Ectodermal cell (in vitro differentiated cells): Measurements from ENCODE around the gene ALDH1L1.

Experiments used
- H3K27ac ChIP-seq: 2 replicates; pipeline ENCODE4 v1.7.0; 2013; ENCODE audit warnings: mild to moderate bottlenecking, low read depth, low read length; ENCODE audit not compliant: insufficient read depth, poor library complexity, severe bottlenecking
- H3K27me3 ChIP-seq: 2 replicates; pipeline ENCODE4 v1.7.0; 2013; ENCODE audit warnings: mild to moderate bottlenecking, low read length; ENCODE audit not compliant: insufficient read depth, control insufficient read depth, poor library complexity, severe bottlenecking
- H3K36me3 ChIP-seq: one replicate; pipeline ENCODE4 v1.7.0; 2013; ENCODE audit warnings: low read length; ENCODE audit not compliant: control insufficient read depth, insufficient read depth
- H3K4me1 ChIP-seq: one replicate; pipeline ENCODE4 v1.7.0; 2013; ENCODE audit warnings: low read length; ENCODE audit not compliant: control insufficient read depth, insufficient read depth
- H3K4me3 ChIP-seq: 2 replicates; pipeline ENCODE4 v1.7.0; 2013; ENCODE audit warnings: low read depth, low read length, control low read depth; ENCODE audit not compliant: insufficient read depth
- H3K9me3 ChIP-seq: 2 replicates; pipeline ENCODE4 v1.7.0; 2013; ENCODE audit warnings: mild to moderate bottlenecking, low read length, moderate library complexity; ENCODE audit not compliant: control insufficient read depth
- WGBS, 2 experiments: methylation state at CpG; one replicate each; pipeline ENCODE4 v1.1.7; 2013; ENCODE audit warnings: missing lambda C conversion rate in 2 of 2; 5-methylcytosine and 5-hydroxymethylcytosine counted together

The ALDH1L1 gene

DNA sequence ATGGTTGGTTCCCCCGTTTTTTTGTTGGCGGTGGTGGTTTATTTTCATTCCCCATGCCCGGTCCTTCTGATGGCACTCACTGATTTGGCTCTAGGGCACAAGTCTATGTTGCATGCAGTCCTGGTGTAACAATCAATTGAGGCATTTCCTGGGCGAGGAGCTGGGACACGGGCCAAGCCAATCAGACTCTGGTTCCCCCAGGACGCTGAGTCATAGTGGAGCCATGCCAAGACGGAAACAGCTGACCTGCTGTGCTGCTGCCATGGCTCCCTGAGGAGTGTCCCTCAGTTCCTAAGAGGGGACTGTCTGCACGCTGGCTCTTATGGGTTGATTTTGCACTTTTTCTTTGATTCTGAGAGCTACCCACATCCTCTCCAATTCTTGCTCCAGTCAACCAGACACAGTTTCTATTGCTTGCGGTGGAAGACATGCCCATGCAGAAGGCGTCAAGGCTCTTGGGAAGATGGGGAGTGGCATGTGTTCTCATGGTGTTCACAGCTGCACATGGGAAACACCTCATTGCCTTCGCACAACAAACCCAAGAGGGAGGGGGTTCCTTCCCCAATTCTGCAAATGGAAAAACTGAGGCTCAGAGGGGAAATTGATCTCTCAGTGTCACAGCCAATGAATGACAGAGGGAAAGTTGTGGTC lies 28.3 kb upstream of the ALDH1L1 start:
- Histone ChIP-seq H3K27ac (no peak overlapping the region), H3K4me1 (no peaks in the 10 kb centered on the region), H3K4me3 (no peak overlapping the region), H3K36me3 (no peaks in the 10 kb centered on the region), H3K9me3 (no peaks in the 10 kb centered on the region), H3K27me3 (peaks cover 2% of the 10 kb centered on the region)
- WGBS, 2 experiments: 88 to 90% methylated on average over 11 of the region's 11 CpGs

DNA sequence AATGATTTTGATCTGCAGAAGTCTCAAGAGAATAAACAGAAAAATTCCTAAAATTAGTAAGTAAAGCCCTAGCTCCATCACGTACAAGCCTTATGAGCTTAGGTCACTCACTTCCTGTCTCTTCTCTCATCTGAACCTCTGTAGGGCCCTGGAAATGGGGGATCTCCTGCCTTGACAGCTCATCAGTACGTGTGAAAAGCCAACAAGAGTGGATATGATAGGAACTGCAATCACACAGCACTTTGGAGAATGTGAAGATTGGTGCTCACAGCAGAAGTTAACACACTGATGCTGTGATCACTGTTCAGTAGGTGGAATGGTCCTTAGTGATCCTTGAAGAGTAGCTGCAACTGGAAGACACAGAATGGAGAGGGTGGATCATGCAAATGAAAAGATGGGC lies 27.8 kb upstream of the ALDH1L1 start:
- Histone ChIP-seq H3K4me3 (no peak overlapping the region), H3K36me3 (no peaks in the 10 kb centered on the region), H3K9me3 (no peaks in the 10 kb centered on the region), H3K4me1 (no peaks in the 10 kb centered on the region), H3K27ac (no peak overlapping the region), H3K27me3 (no peaks in the 10 kb centered on the region)
- WGBS, 2 experiments: 79 to 88% methylated on average over 2 of the region's 2 CpGs

DNA sequence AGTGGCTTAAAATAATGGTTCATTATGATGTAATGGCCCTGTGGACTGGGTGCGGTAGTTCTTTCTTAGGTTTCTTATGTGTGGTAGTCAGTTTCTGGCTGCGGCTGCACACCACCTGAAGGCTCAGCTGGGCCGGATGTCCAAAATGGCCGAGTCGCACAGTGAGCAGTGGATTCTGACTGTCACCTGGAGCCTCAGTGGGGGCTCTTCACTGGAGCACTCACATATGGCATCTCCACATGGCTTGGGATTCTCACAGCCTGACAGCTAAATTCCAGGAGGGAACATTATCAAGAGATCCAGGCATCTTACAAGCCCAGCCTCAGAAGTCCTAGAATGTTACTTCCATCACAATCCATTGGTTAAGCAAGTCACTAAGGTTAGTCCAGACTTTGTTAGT lies 26.8 kb upstream of the ALDH1L1 start:
- no peaks in the 10 kb centered on the region for H3K27me3 ChIP-seq
- no peaks in the 10 kb centered on the region for H3K9me3 ChIP-seq
- H3K27ac ChIP-seq: no peak overlapping the region
- 96 to 97% methylated on average over 5 of the region's 5 CpGs for WGBS, 2 experiments
- H3K36me3 ChIP-seq: no peaks in the 10 kb centered on the region
- no peak overlapping the region for H3K4me3 ChIP-seq
- peaks cover 7% of the 10 kb centered on the region for H3K4me1 ChIP-seq

DNA sequence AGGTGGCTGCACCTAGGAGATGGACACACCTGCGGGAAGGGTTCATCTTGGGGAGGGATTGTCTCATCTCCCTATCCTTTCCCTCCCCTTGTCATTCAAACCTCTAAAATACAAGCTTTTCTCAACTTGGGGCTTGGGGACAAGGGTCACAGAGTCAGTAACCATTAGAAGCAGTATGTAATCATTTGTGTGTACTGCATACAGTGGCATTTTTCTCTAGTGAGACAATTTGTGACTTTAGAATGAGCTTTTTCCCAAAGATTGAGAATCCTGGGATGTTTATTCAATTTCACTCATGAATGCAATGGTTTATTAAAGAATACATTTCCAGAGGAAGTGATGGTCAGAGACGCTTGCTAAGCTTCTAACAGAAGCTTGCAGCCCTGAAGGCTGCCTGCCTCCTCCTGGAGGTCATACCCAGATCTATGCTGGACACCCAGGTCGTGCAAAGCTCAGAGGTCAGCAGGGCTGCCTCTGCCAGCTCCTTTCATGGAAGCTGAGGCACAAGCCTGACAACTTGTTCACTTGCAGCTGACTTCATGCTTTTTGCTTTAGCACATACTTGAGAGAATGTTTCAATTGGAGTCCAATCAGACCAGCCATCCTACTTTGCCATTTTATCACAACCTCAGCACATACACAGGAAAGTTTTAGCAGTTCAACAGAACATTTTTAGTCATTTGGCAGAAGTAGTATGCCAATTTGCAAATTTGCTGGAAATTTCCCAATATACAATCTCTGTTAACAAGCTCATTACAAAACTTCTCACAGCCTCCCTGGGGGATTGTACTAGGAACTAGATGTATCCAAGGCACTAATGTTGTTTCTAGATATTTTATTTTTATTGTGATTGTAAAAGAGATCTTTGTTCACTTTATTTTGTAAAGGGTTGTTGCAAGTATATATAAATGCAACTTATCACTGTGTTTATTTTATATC lies 25.6 kb upstream of the ALDH1L1 start:
- Histone ChIP-seq H3K9me3 (no peaks in the 10 kb centered on the region), H3K27ac (no peak overlapping the region), H3K4me3 (no peak overlapping the region), H3K36me3 (no peaks in the 10 kb centered on the region), H3K27me3 (no peaks in the 10 kb centered on the region), H3K4me1 (peaks cover 7% of the 10 kb centered on the region)
- WGBS, 2 experiments: 81 to 89% methylated on average over 3 of the region's 3 CpGs

DNA sequence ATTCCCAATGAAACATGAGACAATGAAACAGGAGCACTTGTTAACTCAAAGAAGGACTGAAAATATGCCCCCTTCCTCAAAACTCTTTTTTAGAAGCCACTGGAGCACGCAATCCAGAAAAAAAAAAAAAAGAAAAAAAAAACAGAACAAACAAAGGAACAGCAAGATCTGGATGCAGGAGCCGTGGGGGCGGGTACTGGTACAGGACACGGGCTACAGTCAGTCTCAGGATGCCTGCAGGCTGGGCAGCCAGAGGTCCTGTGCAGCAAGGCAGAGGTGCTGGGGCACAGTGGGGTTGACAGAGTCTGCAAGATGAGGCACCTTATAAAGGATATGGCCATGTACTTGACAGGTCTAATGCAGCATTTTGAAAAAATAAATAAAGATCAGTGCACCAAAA lies 22.3 kb upstream of the ALDH1L1 start:
- H3K27me3 ChIP-seq: no peaks in the 10 kb centered on the region
- H3K4me1 ChIP-seq: peaks cover 7% of the 10 kb centered on the region
- no peaks in the 10 kb centered on the region for H3K9me3 ChIP-seq
- H3K36me3 ChIP-seq: no peaks in the 10 kb centered on the region
- H3K27ac ChIP-seq: no peak overlapping the region
- H3K4me3 ChIP-seq: no peak overlapping the region
- 51 to 62% methylated on average over 4 of the region's 4 CpGs for WGBS, 2 experiments

DNA sequence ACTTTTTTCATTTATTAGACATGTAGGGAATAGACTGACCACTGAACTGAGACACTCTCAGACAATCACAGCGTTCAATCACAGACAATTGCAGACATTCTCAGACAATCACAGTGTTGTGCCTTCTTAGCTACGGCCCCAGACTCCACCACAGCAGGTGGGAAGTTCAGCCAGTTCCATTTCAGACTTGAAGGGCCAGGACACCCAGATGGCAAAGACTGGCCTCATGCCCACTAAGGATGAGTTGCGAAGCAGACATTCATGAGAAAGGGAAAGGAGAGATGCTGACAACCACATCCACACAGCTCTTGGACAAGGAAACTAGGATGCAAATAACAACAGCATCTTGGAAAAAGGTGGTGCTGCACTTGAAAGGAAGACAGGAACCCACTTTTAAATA lies 21.9 kb upstream of the ALDH1L1 start:
- Histone ChIP-seq H3K27ac (no peak overlapping the region), H3K9me3 (no peaks in the 10 kb centered on the region), H3K36me3 (no peaks in the 10 kb centered on the region), H3K4me3 (no peak overlapping the region), H3K27me3 (no peaks in the 10 kb centered on the region), H3K4me1 (peaks cover 7% of the 10 kb centered on the region)
- 64 to 72% methylated on average over 3 of the region's 3 CpGs for WGBS, 2 experiments

DNA sequence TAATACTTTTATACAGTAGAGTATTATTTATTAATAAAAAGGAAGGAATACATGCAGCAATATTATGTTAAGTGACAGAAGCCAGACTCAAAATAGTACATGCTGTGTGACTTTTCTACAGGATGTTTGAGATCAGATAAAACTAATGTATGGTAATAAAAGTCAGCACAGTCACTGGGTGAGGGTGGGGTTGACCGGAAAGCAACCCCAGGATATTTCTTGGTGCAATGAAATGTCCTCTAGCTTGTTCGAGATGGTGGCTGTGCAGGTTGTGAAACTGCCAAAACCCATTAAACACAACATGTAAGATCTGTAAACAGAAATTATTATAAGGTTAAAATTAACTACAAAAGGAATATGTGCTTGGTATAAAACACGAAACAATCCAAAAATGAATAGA lies 20.8 kb upstream of the ALDH1L1 start:
- Histone ChIP-seq H3K27me3 (no peaks in the 10 kb centered on the region), H3K4me3 (no peak overlapping the region), H3K27ac (no peak overlapping the region), H3K4me1 (peaks cover 7% of the 10 kb centered on the region), H3K36me3 (no peaks in the 10 kb centered on the region), H3K9me3 (no peaks in the 10 kb centered on the region)
- WGBS, 2 experiments: 85 to 93% methylated on average over 1 to 3 of the region's 3 CpGs

DNA sequence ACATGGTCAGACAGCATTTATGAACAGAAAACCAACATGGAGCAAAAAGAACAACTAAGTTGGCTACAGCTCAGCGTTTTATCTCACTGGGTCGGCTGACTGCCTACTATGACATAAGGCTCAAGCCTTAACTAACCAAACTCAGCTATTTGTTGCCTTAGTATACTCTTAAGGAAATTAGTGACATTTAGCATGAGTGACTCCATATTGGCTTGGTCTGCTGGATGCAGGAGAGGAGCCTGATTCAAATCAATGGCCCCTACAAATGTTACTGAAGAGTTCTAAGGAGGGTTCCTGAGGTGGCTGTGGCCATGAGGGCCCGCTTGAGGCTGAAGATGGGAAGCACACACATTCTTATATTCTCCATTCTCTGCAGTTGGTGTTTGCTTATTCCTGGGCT lies 20.1 kb upstream of the ALDH1L1 start:
- Histone ChIP-seq H3K27ac (no peak overlapping the region), H3K27me3 (no peaks in the 10 kb centered on the region), H3K36me3 (no peaks in the 10 kb centered on the region), H3K4me3 (no peak overlapping the region), H3K9me3 (no peaks in the 10 kb centered on the region), H3K4me1 (peaks cover 7% of the 10 kb centered on the region)
- WGBS, 2 experiments: 75 to 81% methylated on average over 3 of the region's 3 CpGs

DNA sequence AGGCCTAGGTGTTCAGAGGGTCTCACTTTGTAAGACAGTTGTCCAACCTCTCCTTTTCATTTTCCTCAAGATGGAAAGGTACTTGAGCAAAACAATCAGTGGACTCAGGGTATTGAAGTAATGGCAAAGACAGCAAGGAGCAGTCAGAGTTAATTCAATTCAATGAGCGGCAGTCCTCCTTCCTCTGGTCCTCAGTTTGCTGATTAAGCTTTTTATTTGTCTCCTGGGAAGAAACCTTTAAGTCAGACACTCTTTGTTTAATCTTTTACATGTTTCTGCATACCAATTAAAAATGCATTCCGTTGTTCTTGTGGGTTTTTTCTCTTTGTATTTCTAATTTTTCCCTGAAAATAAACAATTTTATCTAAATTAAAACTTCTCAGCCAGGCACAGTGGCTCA lies 18.9 kb upstream of the ALDH1L1 start:
- Histone ChIP-seq H3K4me3 (no peak overlapping the region), H3K27me3 (no peaks in the 10 kb centered on the region), H3K4me1 (peaks cover 7% of the 10 kb centered on the region), H3K27ac (no peak overlapping the region), H3K9me3 (no peaks in the 10 kb centered on the region), H3K36me3 (no peaks in the 10 kb centered on the region)
- WGBS, 2 experiments: 64 to 94% methylated on average over 2 of the region's 2 CpGs

DNA sequence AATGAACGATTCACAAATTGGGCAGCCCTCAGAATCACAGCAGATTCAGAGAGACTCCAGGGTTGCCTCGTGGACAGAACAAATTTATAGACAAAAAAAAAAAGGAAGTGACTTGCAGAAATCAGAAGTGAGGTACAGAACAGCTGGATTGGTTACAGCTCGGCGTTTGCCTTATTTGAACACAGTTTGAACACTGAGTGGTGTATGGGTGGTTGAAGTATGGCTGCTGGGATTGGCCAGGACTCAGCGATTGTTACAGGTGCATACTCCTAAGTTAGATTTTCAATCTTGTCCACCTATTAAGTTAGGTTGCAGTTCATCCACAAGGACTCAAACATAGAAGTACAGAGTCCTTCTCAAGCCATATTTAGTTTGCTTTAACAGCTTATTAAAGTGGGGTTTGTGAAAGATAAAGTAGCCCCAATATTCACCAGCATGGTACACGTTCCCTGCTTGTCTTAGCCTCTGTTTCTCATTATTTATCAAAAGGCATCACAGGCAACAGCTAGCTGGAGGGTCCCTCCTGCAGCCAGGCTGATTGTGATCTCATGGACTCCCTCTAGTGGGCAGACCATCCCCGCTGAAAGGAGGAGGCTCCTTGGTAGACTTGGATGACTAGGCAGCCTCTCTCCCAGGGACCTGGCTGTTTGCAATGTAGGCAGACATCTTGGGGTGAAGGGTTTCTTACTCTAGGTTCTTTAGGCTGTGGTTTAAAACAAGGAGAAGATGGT lies 17.6 kb upstream of the ALDH1L1 start:
- Histone ChIP-seq H3K4me3 (no peak overlapping the region), H3K4me1 (peaks cover 7% of the 10 kb centered on the region), H3K36me3 (no peaks in the 10 kb centered on the region), H3K9me3 (no peaks in the 10 kb centered on the region), H3K27me3 (no peaks in the 10 kb centered on the region), H3K27ac (no peak overlapping the region)
- 72 to 75% methylated on average over 7 of the region's 7 CpGs for WGBS, 2 experiments
